ENCODE data around the gene PATJ.
"Not testable (repeated sequence)": the region's sequence is repeated elsewhere in the genome, so short reads cannot be mapped to it uniquely, and the experiment has no call there.

PATJ gene

DNA sequence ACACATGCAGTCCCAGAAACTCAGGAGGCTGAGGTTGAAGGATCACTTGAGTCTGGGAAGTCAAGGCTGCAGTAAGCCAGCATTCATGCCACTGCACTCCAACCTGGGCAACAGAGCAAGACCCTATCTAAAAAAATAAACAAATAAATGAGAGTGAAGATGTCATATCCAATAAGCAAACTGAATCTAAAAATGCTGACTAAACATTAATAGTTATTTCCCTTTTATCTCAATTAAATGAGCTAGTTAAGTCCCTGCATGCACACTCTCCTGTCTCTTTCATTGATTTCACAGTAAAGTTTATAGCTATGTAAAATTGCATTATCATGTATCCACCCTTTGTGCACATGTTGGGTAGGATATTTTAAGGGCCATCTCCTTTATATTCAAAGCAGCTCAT, 371.2 kb downstream of the PATJ start:
- DNase-seq = no peak

DNA sequence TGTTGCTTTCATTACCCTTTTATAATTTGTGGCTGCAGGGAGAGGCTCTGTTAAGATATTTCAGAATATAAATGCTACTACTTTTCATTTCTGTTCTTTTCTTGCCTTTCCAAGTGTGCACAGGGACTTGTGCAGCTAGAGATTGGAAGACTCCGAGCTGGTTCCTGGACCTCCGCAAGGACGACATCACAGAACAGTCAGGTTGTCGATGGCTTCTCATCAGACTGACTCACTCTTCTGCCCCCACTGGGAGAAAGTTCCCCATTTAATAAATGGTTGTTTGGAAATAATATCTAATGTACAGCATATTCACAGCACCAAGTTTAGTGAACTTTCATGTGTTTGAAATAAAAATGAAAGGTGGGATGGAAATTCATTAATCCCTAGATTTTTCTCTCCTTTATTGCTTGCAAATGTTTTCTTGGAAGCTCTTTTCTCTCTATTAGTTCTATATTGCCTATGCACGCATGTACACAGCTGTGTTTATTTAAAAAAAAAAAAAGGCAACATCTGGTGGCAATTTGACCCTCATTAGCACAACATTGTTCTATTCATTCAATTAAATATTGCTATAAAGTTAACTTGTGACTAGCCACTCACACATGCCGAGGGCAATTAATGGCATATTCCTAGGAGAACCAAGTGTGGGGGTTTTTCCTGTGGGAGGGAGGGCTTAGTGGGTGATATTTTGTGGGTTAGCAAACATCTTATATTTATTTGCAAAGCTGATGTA, 374.9 kb downstream of the PATJ start:
- DNase-seq = no peak

- no peak for DNase-seq
These were observed 384.5 kb downstream of the PATJ start for GRCh38 chr1:62126579-62127290.

DNA sequence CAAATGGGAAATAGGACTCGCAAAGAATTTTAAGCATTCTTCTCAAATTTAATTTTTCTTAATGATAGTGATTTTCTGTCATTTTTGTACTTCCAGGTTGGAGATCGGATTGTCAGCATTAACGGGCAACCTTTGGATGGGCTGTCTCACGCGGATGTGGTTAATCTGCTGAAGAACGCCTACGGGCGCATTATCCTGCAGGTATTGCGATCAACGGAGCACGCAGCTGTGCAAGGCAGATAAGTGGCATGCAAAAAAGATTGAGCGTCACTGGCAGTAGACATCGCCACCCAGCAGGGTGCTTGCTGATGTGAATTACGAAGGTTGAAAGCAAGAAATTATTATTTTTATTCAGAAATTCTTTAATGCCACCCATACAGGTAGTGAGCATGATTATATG, 386.5 kb downstream of the PATJ start:
- no peak for DNase-seq

DNA sequence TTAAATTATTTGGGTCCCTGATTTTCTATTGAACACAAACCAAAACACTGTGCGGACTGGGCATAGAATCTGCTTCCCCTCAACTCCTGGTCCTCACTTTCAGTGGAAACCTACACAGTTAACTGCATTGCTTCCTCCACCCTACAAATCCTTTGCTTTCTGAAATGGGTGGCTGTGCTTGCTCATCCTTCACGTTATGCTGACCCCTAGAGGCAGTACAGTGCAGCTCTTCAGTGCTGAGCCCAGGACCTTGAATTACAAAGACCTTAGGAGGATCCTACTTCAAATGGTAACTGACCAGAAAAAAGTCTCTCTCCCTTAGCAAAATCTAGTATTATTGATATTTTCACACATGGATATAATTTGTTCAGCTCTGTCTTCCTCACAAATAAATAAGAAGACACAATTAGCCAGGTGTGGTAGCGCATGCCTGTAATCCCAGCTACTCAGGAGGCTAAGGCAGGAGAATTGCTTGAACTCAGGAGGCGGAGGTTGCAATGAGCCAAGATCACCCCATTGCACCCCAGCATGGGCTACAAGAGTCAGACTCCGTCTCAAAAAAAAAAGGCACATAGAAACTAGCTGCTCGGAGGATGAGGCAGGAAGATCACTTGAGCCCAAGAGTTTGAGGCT, 388.9 kb downstream of the PATJ start:
- DNase-seq = peak; percentile 2

DNA sequence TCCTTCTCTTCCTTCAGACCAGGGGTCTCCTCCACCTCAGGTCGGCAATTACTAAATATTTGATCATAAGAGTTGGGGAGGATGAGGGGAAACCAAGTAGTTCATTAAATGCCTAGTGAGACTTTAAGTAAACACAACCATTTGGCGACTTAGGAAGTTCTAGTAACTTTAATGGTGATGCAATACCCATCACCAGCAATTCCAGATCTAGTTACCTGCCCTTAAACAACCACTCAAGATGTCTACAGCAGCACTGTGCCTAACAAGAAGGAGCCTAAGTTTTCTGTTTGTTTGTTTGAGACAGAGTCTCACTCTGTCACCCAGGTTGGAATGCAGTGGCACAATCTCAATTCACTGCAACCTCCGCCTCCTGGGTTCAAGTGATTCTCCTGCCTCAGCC, 395.7 kb downstream of the PATJ start:
- no peak for DNase-seq

GRCh38 chr1:62139410-62139809, 397.1 kb downstream of the PATJ start:
- DNase-seq = no peak

- DNase-seq = no peak
These were observed 398.4 kb downstream of the PATJ start for GRCh38 chr1:62140666-62141065.

- no peak for DNase-seq
These were observed 400.2 kb downstream of the PATJ start for GRCh38 chr1:62142496-62142895.

- peak; percentile 16 for DNase-seq
These were observed 402.1 kb downstream of the PATJ start for GRCh38 chr1:62144238-62144831.

- DNase-seq = no peak
These were observed 417.7 kb downstream of the PATJ start for GRCh38 chr1:62159940-62160348.

DNA sequence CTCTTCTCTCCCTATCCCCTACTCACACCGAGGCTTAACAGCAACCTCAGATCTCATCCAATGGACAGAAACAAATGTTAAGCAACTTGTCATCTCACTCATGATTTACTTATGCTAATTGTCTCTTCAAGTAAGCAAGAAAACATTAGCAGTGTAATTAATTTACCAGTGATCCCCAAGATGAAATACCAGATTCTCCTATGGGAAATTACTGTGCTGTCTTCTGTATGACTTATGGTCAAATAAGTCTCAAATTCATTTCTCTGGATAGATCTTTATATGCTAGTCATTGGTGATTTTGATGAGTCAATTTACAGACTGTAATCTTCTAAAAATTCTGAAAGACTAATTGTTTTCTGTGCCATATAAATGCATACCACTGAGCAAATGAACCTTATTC, 419.4 kb downstream of the PATJ start:
- DNase-seq = no peak

DNA sequence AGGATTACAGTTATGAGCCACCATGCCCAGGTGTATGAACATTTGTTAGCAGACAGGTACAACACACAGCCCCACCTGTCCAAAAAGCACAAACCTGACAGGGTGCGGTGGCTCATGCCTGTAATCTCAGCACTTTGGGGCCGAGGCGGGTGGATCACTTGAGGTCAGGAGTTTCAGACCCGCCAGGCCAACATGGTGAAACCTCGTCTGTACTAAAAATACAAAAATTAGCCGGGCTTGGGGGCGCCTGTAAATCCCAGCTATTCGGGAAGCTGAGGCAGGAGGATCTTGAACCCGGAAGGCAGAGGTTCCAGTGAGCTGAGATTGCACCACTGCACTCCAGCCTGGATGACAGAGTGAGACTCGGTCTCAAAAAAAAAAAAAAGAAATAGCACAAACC, 428.1 kb downstream of the PATJ start:
- not testable (repeated sequence) for DNase-seq

- peak; percentile 24 for DNase-seq
These were observed 433.4 kb downstream of the PATJ start for GRCh38 chr1:62175568-62176179.

- no peak for DNase-seq
These were observed 434.5 kb downstream of the PATJ start for GRCh38 chr1:62176597-62177312.

DNA sequence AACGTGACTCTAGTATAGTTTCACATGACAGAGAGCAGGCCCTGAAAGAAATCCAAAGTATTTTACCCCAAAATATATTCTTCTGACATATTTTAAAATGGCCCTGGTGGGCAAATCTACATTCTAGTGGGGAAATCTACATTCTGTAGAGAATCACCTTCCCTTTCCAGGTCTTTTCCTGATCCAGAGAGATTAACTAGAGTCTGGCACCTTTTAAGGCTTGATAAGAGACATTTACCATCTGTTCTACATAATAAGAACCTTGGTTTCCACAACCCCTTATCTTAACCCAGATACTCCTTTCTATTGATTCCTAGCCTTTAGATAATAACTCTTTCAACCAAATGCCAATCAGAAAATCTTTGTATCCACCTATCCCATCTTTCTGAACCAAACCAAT, 435.3 kb downstream of the PATJ start:
- DNase-seq = no peak

DNA sequence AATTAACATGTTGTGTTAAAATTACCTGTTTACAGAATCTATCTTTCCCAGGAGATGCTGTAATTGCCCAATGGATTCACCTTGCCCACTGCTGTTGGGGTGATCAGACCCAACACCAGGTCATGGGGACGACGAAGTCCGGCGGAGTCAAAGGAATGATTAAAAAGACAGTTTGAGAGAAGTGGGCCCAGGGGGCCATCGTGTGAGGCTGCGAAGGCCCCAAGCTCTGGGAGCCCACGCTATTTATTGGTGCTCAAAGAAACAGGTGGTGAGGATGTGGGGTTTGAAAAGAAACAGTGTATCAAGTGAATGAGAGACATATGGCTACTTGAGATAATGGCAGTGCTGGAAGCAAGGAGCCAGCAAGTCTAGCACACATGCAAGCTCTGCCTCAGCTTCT, 436.1 kb downstream of the PATJ start:
- no peak for DNase-seq

- not testable (repeated sequence) for DNase-seq
These were observed 437.8 kb downstream of the PATJ start for GRCh38 chr1:62180054-62180453.

- DNase-seq = no peak
These were observed 438.4 kb downstream of the PATJ start for GRCh38 chr1:62180639-62181038.

DNA sequence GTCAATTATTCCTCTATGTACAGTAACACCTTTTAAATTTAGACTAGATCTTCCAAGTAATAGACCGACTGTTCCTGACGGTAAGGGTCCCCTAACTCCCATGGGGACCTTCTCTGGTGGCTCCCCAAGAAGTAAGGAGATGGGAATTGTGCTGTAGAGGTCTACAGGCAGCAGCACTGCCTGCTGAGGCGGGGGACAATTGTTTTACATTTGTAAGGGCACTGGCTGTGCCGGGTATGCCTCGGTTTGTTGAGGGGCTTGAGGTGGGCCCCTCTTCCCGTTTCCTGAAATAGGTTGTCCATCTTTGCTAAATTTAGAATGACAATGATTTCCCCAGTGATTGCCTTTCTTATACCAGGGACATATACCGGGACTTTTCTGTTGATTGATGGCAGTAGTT, 439.3 kb downstream of the PATJ start:
- no peak for DNase-seq

- DNase-seq = not testable (repeated sequence)
These were observed 439.9 kb downstream of the PATJ start for GRCh38 chr1:62182157-62182556.
